RWPE2 (cell line): ENCODE results near the gene HTRA2.

ENCODE experiments used
- ATAC-seq: fragments of 200-7000 bp; cut with Tn5 transposase; 3 replicates; pipeline ENCODE4 v1.9.1; 2021; ENCODE audit warnings: low read depth
- DNase-seq: peaks from one replicate; pipeline ENCODE4 v3.0.0-alpha.2; 2020; ENCODE audit warnings: low spot score
- H3K27ac ChIP-seq: fragments of 450-650 bp; 2 replicates; pipeline ENCODE4 v1.5.1; 2017; ENCODE audit warnings: mild to moderate bottlenecking; ENCODE audit not compliant: poor library complexity, severe bottlenecking
- H3K27me3 ChIP-seq: fragments of 250-450 bp; sonication (Bioruptor Pico); 2 replicates; pipeline ENCODE4 v1.5.1; 2021; ENCODE audit warnings: mild to moderate bottlenecking, moderate library complexity; ENCODE audit not compliant: insufficient read depth, poor library complexity, severe bottlenecking
- H3K36me3 ChIP-seq: fragments of 250-450 bp; sonication (Bioruptor Pico); 2 replicates; pipeline ENCODE4 v1.5.1; 2020; ENCODE audit warnings: low read depth, mild to moderate bottlenecking, moderate library complexity
- H3K4me1 ChIP-seq: fragments of 250-450 bp; sonication (Bioruptor Pico); 2 replicates; pipeline ENCODE4 v1.5.1; 2021; ENCODE audit warnings: mild to moderate bottlenecking, moderate library complexity; ENCODE audit not compliant: insufficient read depth, poor library complexity, severe bottlenecking
- H3K4me3 ChIP-seq: fragments of 250-450 bp; sonication (Bioruptor Pico); 2 replicates; pipeline ENCODE4 v1.5.1; 2021; ENCODE audit warnings: mild to moderate bottlenecking, moderate library complexity; ENCODE audit not compliant: severe bottlenecking
- H3K9me3 ChIP-seq: fragments of 250-450 bp; sonication (Bioruptor Pico); 2 replicates; pipeline ENCODE4 v1.5.1; 2021; ENCODE audit warnings: mild to moderate bottlenecking, moderate library complexity; ENCODE audit not compliant: severe bottlenecking
- CTCF ChIP-seq: fragments of 450-650 bp; IDR thresholded peaks from one replicate; pipeline ENCODE4 v1.5.1; 2017; ENCODE audit warnings: mild to moderate bottlenecking, moderate library complexity; ENCODE audit not compliant: poor library complexity, severe bottlenecking

Gene HTRA2

GRCh38 chr2:74526649-74527230 lies 3.0 kb upstream of the HTRA2 start:
- peaks cover 31% of the 10 kb centered on the region for H3K36me3 ChIP-seq
- no peak overlapping the region for H3K27ac ChIP-seq
- TF ChIP-seq CTCF = no peak
- no peaks in the 10 kb centered on the region for H3K27me3 ChIP-seq
- no peaks in the 10 kb centered on the region for H3K9me3 ChIP-seq
- no peak overlapping the region for H3K4me3 ChIP-seq
- DNase-seq = no peak
- H3K4me1 ChIP-seq = peaks cover 2% of the 10 kb centered on the region
- ATAC-seq = no peak

- peaks cover 2% of the 10 kb centered on the region for H3K4me1 ChIP-seq
- H3K36me3 ChIP-seq = peaks cover 40% of the 10 kb centered on the region
- TF ChIP-seq CTCF = no peak
- H3K27ac ChIP-seq = no peak overlapping the region
- no peak overlapping the region for H3K4me3 ChIP-seq
- no peaks in the 10 kb centered on the region for H3K9me3 ChIP-seq
- H3K27me3 ChIP-seq = no peaks in the 10 kb centered on the region
- ATAC-seq (no peak), DNase-seq (no peak)
These were observed 2.0 kb upstream of the HTRA2 start for GRCh38 chr2:74527741-74528140.

- peak overlapping the region; percentile 57 for H3K27ac ChIP-seq
- H3K9me3 ChIP-seq = no peaks in the 10 kb centered on the region
These were observed 955 bp upstream of the HTRA2 start for GRCh38 chr2:74528600-74529356.

GRCh38 chr2:74530239-74531187 lies 780 bp downstream of the HTRA2 start:
- H3K27me3 ChIP-seq = no peaks in the 10 kb centered on the region
- peak overlapping the region; percentile 87 for H3K4me3 ChIP-seq
- H3K4me1 ChIP-seq = peaks cover 2% of the 10 kb centered on the region
- no peak for DNase-seq
- no peak for TF ChIP-seq CTCF
- H3K27ac ChIP-seq = peak overlapping the region; percentile 57
- peaks cover 42% of the 10 kb centered on the region for H3K36me3 ChIP-seq
- H3K9me3 ChIP-seq = no peaks in the 10 kb centered on the region
- peak; percentile 6; the same call in 1 of the 3 replicates for ATAC-seq

More at GRCh38 chr2:74528600-74529356, 955 bp upstream of the HTRA2 start:
- Histone ChIP-seq H3K4me3 (peak overlapping the region; percentile 87), H3K4me1 (peaks cover 2% of the 10 kb centered on the region), H3K36me3 (peaks cover 42% of the 10 kb centered on the region), H3K27me3 (no peaks in the 10 kb centered on the region)
- no peak for DNase-seq
- no peak for ATAC-seq
- no peak for TF ChIP-seq CTCF
